Activated naive CD4-positive, alpha-beta T cell treated with anti-CD3 and anti-CD28 coated beads, Interleukin-2, amount 50 U/mL, for 24 hours (primary cell): ENCODE results near the gene KRTAP5-1.
"Not testable (repeated sequence)": the region's sequence is repeated elsewhere in the genome, so short reads cannot be mapped to it uniquely, and the experiment has no call there.

Experiments used
- H3K27ac Mint-ChIP-seq: one replicate; pipeline ENCODE4 v1.8.0; 2021; ENCODE audit warnings: mild to moderate bottlenecking, mixed read lengths
- H3K27me3 Mint-ChIP-seq: one replicate; pipeline ENCODE4 v1.8.0; 2021; ENCODE audit warnings: mixed read lengths
- H3K36me3 Mint-ChIP-seq: one replicate; pipeline ENCODE4 v1.8.0; 2021; ENCODE audit warnings: mixed read lengths
- H3K4me1 Mint-ChIP-seq: one replicate; pipeline ENCODE4 v1.8.0; 2021; ENCODE audit warnings: mixed read lengths
- H3K4me3 Mint-ChIP-seq: one replicate; pipeline ENCODE4 v1.8.0; 2021; ENCODE audit warnings: mild to moderate bottlenecking, mixed read lengths
- H3K9me3 Mint-ChIP-seq: one replicate; pipeline ENCODE4 v1.8.0; 2021; ENCODE audit warnings: mixed read lengths

Gene KRTAP5-1

GRCh38 chr11:1589191-1589963 is 4.3 kb upstream of the KRTAP5-1 start:
- Mint-ChIP-seq H3K4me1 (peaks cover 19% of the 10 kb centered on the region), H3K4me3 (peak overlapping the region; percentile 69), H3K27ac (peak overlapping the region; percentile 90)
- H3K27me3 Mint-ChIP-seq, H3K9me3 Mint-ChIP-seq, H3K36me3 Mint-ChIP-seq: not testable (repeated sequence)

- peaks cover 1% of the 10 kb centered on the region for H3K27me3 Mint-ChIP-seq
- no peak overlapping the region for H3K4me3 Mint-ChIP-seq
- H3K9me3 Mint-ChIP-seq: no peaks in the 10 kb centered on the region
- no peaks in the 10 kb centered on the region for H3K36me3 Mint-ChIP-seq
- no peak overlapping the region for H3K27ac Mint-ChIP-seq
- H3K4me1 Mint-ChIP-seq: peaks cover 23% of the 10 kb centered on the region
Observed at GRCh38 chr11:1586699-1587098, 1.6 kb upstream of the KRTAP5-1 start.

GRCh38 chr11:1582909-1583308 is 2.2 kb downstream of the KRTAP5-1 start:
- H3K4me1 Mint-ChIP-seq, H3K36me3 Mint-ChIP-seq, H3K27me3 Mint-ChIP-seq, H3K27ac Mint-ChIP-seq, H3K4me3 Mint-ChIP-seq, H3K9me3 Mint-ChIP-seq: not testable (repeated sequence)

GRCh38 chr11:1581976-1582375 is 3.1 kb downstream of the KRTAP5-1 start:
- Mint-ChIP-seq H3K27me3 (peaks cover 1% of the 10 kb centered on the region), H3K27ac (no peak overlapping the region), H3K9me3 (no peaks in the 10 kb centered on the region), H3K4me1 (peaks cover 5% of the 10 kb centered on the region), H3K36me3 (peaks cover 2% of the 10 kb centered on the region), H3K4me3 (no peak overlapping the region)

GRCh38 chr11:1576825-1577224 is 8.3 kb downstream of the KRTAP5-1 start:
- Mint-ChIP-seq H3K27ac (no peak overlapping the region), H3K27me3 (peaks cover 1% of the 10 kb centered on the region), H3K36me3 (peaks cover 2% of the 10 kb centered on the region), H3K4me1 (peaks cover 6% of the 10 kb centered on the region), H3K4me3 (no peak overlapping the region), H3K9me3 (no peaks in the 10 kb centered on the region)

GRCh38 chr11:1575756-1576155 is 9.3 kb downstream of the KRTAP5-1 start:
- H3K4me3 Mint-ChIP-seq: peak overlapping the region; percentile 19

GRCh38 chr11:1574933-1575242 is 10.2 kb downstream of the KRTAP5-1 start:
- H3K27ac Mint-ChIP-seq: no peak overlapping the region

More at GRCh38 chr11:1575756-1576155, 9.3 kb downstream of the KRTAP5-1 start:
- H3K4me1 Mint-ChIP-seq, H3K9me3 Mint-ChIP-seq, H3K27me3 Mint-ChIP-seq, H3K36me3 Mint-ChIP-seq: not testable (repeated sequence)
- H3K27ac Mint-ChIP-seq: peak overlapping the region; percentile 30

GRCh38 chr11:1574238-1574932 is 10.7 kb downstream of the KRTAP5-1 start:
- Mint-ChIP-seq H3K36me3 (peaks cover 2% of the 10 kb centered on the region), H3K27ac (no peak overlapping the region), H3K4me1 (peaks cover 16% of the 10 kb centered on the region), H3K27me3 (peaks cover 1% of the 10 kb centered on the region), H3K4me3 (peak overlapping the region; percentile 74), H3K9me3 (no peaks in the 10 kb centered on the region)

More at GRCh38 chr11:1574933-1575242, 10.2 kb downstream of the KRTAP5-1 start:
- Mint-ChIP-seq H3K4me3 (peak overlapping the region; percentile 58), H3K4me1 (peaks cover 12% of the 10 kb centered on the region), H3K27me3 (peaks cover 1% of the 10 kb centered on the region), H3K36me3 (peaks cover 2% of the 10 kb centered on the region), H3K9me3 (no peaks in the 10 kb centered on the region)

- no peaks in the 10 kb centered on the region for H3K9me3 Mint-ChIP-seq
- H3K36me3 Mint-ChIP-seq: peaks cover 2% of the 10 kb centered on the region
- peaks cover 18% of the 10 kb centered on the region for H3K4me1 Mint-ChIP-seq
- H3K4me3 Mint-ChIP-seq: peak overlapping the region; percentile 74
- H3K27ac Mint-ChIP-seq: no peak overlapping the region
- peaks cover 1% of the 10 kb centered on the region for H3K27me3 Mint-ChIP-seq
Observed at GRCh38 chr11:1573903-1574237, 11.2 kb downstream of the KRTAP5-1 start.

GRCh38 chr11:1573077-1573902 is 11.8 kb downstream of the KRTAP5-1 start:
- H3K27me3 Mint-ChIP-seq: peaks cover 1% of the 10 kb centered on the region

GRCh38 chr11:1572197-1573076 is 12.6 kb downstream of the KRTAP5-1 start, which contains the start of gene DUSP8:
Gene DUSP8, minus strand, starts transcription at chr11:1572271. Its CDS starts 6,445 bp downstream, at chr11:1565826.
- Mint-ChIP-seq H3K27ac (no peak within 1 kb of the TSS), H3K27me3 (peaks cover 1% of the 10 kb centered on the region), H3K4me1 (peaks cover 23% of the 10 kb centered on the region), H3K9me3 (no peaks in the 10 kb centered on the region), H3K4me3 (peak within 1 kb of the TSS; percentile 42), H3K36me3 (no peaks in the 10 kb centered on the region)

More at GRCh38 chr11:1573077-1573902, 11.8 kb downstream of the KRTAP5-1 start:
- Mint-ChIP-seq H3K9me3 (no peaks in the 10 kb centered on the region), H3K27ac (peak overlapping the region; percentile 30), H3K4me1 (peaks cover 23% of the 10 kb centered on the region), H3K4me3 (peak overlapping the region; percentile 74), H3K36me3 (peaks cover 2% of the 10 kb centered on the region)

GRCh38 chr11:1571760-1572196 is 13.3 kb downstream of the KRTAP5-1 start:
- Mint-ChIP-seq H3K9me3 (no peaks in the 10 kb centered on the region), H3K27ac (no peak overlapping the region), H3K27me3 (peaks cover 1% of the 10 kb centered on the region), H3K4me1 (peaks cover 23% of the 10 kb centered on the region), H3K4me3 (no peak overlapping the region), H3K36me3 (no peaks in the 10 kb centered on the region)

- H3K36me3 Mint-ChIP-seq: no peaks in the 10 kb centered on the region
- H3K4me1 Mint-ChIP-seq: peaks cover 23% of the 10 kb centered on the region
- H3K27ac Mint-ChIP-seq: peak overlapping the region; percentile 30
- peaks cover 1% of the 10 kb centered on the region for H3K27me3 Mint-ChIP-seq
- no peaks in the 10 kb centered on the region for H3K9me3 Mint-ChIP-seq
- peak overlapping the region; percentile 65 for H3K4me3 Mint-ChIP-seq
Observed at GRCh38 chr11:1570896-1571759, 14.0 kb downstream of the KRTAP5-1 start.

- H3K9me3 Mint-ChIP-seq: no peaks in the 10 kb centered on the region
- peak overlapping the region; percentile 30 for H3K27ac Mint-ChIP-seq
- H3K4me1 Mint-ChIP-seq: peaks cover 23% of the 10 kb centered on the region
- H3K36me3 Mint-ChIP-seq: no peaks in the 10 kb centered on the region
- no peaks in the 10 kb centered on the region for H3K27me3 Mint-ChIP-seq
- H3K4me3 Mint-ChIP-seq: peak overlapping the region; percentile 65
Observed at GRCh38 chr11:1570531-1570895, 14.6 kb downstream of the KRTAP5-1 start.
